DOHH2 (cell line): ENCODE data around the gene FAM181A.

Experiments
- H3F3A ChIP-seq: fragments of 200-600 bp; sonication (generic), shearing (Covaris generic); 2 replicates; pipeline ENCODE4 v1.6.0; 2016; ENCODE audit warnings: antibody characterized with exemption, mild to moderate bottlenecking; ENCODE audit not compliant: control insufficient read depth, insufficient read depth
- H3K27ac ChIP-seq: fragments of 200-600 bp; sonication (generic); 2 replicates; pipeline ENCODE4 v1.5.1; 2014; ENCODE audit warnings: low read depth, mild to moderate bottlenecking, low read length, moderate library complexity
- H3K27me3 ChIP-seq: fragments of 200-600 bp; sonication (generic); 2 replicates; pipeline ENCODE4 v1.6.1; 2014; ENCODE audit warnings: mild to moderate bottlenecking, low read length, mixed read lengths; ENCODE audit not compliant: control insufficient read depth
- H3K36me3 ChIP-seq: fragments of 200-600 bp; sonication (generic); 2 replicates; pipeline ENCODE4 v1.6.1; 2014; ENCODE audit warnings: mild to moderate bottlenecking, low read length, moderate library complexity, mixed read lengths; ENCODE audit not compliant: control insufficient read depth
- H3K4me1 ChIP-seq: fragments of 200-600 bp; sonication (generic); 2 replicates; pipeline ENCODE4 v1.6.1; 2014; ENCODE audit warnings: mild to moderate bottlenecking, low read length, mixed read lengths; ENCODE audit not compliant: control insufficient read depth
- H3K4me2 ChIP-seq: fragments of 200-600 bp; sonication (generic); 2 replicates; pipeline ENCODE4 v1.6.0; 2014; ENCODE audit warnings: mild to moderate bottlenecking, low read length, moderate library complexity
- H3K4me3 ChIP-seq: fragments of 200-600 bp; sonication (generic); 2 replicates; pipeline ENCODE4 v1.5.1; 2014; ENCODE audit warnings: mild to moderate bottlenecking, low read length, mixed read lengths
- H3K79me2 ChIP-seq: fragments of 200-600 bp; sonication (generic); 2 replicates; pipeline ENCODE4 v1.6.1; 2014; ENCODE audit warnings: mild to moderate bottlenecking, low read length, mixed read lengths; ENCODE audit not compliant: control insufficient read depth
- H3K9me2 ChIP-seq: fragments of 200-600 bp; sonication (generic); replicated peaks from 2 replicates; pipeline ENCODE4 v1.6.1; 2014; ENCODE audit warnings: mild to moderate bottlenecking, low read length, mixed read lengths; ENCODE audit not compliant: control insufficient read depth
- H3K9me3 ChIP-seq: fragments of 200-600 bp; sonication (generic); 2 replicates; pipeline ENCODE4 v1.6.1; 2014; ENCODE audit warnings: antibody characterized with exemption, low read length, mixed read lengths; ENCODE audit not compliant: control insufficient read depth, insufficient read depth
- H4K20me1 ChIP-seq: fragments of 200-600 bp; sonication (generic); 2 replicates; pipeline ENCODE4 v1.6.0; 2014; ENCODE audit warnings: low read depth, mild to moderate bottlenecking, antibody characterized with exemption, low read length, moderate library complexity; ENCODE audit not compliant: control insufficient read depth, insufficient read depth
- EZH2phosphoT487 ChIP-seq: fragments of 200-600 bp; sonication (generic); IDR thresholded peaks from 2 replicates; pipeline ENCODE4 v1.6.1; 2017; ENCODE audit warnings: borderline replicate concordance, mild to moderate bottlenecking, antibody characterized with exemption, low read length, moderate library complexity, mixed read lengths
- TF ChIP-seq, protein P1 (sequence below): fragments of 200-600 bp; sonication (generic); IDR thresholded peaks from one replicate; pipeline ENCODE4 v1.5.1; 2014; ENCODE audit warnings: antibody characterized with exemption, mild to moderate bottlenecking, low read depth, low read length; ENCODE audit not compliant: poor library complexity, severe bottlenecking

Gene FAM181A

DNA sequence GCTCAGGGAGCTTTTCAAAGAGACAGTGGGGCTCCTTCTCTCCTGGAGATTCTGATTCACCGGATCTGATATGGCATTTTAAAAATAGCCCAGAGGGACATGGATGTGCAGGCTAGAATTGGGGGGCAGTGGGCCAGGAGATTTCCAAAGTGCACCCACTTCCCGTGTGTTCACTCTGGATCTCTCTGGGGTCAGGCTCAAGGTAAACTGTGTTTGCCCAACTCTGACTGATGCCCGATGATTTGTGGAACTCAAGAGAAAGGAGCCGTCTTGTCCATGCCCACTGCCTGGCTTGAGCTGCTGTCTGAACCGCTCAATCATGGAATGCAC is 17.9 kb downstream of the FAM181A start:
- no peaks in the 10 kb centered on the region for H3K9me2 ChIP-seq
- H3K79me2 ChIP-seq, result no peaks in the 10 kb centered on the region
- no peak for TF ChIP-seq EZH2phosphoT487
- TF ChIP-seq, protein P1, sequence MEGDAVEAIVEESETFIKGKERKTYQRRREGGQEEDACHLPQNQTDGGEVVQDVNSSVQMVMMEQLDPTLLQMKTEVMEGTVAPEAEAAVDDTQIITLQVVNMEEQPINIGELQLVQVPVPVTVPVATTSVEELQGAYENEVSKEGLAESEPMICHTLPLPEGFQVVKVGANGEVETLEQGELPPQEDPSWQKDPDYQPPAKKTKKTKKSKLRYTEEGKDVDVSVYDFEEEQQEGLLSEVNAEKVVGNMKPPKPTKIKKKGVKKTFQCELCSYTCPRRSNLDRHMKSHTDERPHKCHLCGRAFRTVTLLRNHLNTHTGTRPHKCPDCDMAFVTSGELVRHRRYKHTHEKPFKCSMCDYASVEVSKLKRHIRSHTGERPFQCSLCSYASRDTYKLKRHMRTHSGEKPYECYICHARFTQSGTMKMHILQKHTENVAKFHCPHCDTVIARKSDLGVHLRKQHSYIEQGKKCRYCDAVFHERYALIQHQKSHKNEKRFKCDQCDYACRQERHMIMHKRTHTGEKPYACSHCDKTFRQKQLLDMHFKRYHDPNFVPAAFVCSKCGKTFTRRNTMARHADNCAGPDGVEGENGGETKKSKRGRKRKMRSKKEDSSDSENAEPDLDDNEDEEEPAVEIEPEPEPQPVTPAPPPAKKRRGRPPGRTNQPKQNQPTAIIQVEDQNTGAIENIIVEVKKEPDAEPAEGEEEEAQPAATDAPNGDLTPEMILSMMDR, result no peak
- H3K27me3 ChIP-seq, result no peaks in the 10 kb centered on the region
- H4K20me1 ChIP-seq, result no peaks in the 10 kb centered on the region
- no peak overlapping the region for H3K4me3 ChIP-seq
- peaks cover 10% of the 10 kb centered on the region for H3K36me3 ChIP-seq
- no peaks in the 10 kb centered on the region for H3F3A ChIP-seq
- no peak overlapping the region for H3K27ac ChIP-seq
- H3K4me1 ChIP-seq, result peaks cover 3% of the 10 kb centered on the region
- no peak overlapping the region for H3K4me2 ChIP-seq
- H3K9me3 ChIP-seq, result no peaks in the 10 kb centered on the region

GRCh38 chr14:93946104-93946503 is 19.0 kb downstream of the FAM181A start:
- Histone ChIP-seq H3K4me2 (no peak overlapping the region), H3F3A (no peaks in the 10 kb centered on the region), H3K79me2 (no peaks in the 10 kb centered on the region), H3K4me3 (no peak overlapping the region), H3K27me3 (no peaks in the 10 kb centered on the region), H3K36me3 (peaks cover 10% of the 10 kb centered on the region), H4K20me1 (no peaks in the 10 kb centered on the region), H3K9me3 (no peaks in the 10 kb centered on the region), H3K4me1 (no peaks in the 10 kb centered on the region), H3K9me2 (no peaks in the 10 kb centered on the region), H3K27ac (no peak overlapping the region)
- TF ChIP-seq EZH2phosphoT487, result no peak
- TF ChIP-seq, protein P1, result no peak

DNA sequence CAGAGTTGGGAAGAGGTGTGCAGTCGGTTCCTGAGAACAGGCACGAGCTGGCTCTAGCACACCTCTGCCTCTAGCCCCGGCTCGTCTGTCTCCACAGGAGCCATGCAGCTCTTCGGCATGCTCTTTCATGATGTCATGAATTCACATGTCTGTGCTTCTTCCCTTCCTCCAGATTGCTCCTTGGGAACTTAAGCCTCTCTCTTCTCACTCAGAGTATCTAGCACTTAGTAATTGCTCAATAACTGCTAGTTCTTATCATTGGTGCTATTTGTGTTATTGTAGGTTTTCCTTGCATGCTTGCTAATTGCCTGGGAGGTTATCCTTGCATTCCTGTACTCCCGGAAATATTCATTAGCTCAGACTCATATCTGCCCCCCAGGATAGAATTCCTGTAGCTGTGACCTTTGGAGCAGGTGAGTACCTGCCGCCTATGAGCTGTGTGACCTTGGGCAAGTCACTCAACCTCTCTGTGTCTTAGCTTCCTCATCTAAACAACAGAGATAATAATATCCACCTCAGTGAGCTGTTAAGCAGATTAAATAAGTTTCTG is 19.5 kb downstream of the FAM181A start:
- Histone ChIP-seq H3K4me2 (no peak overlapping the region), H4K20me1 (no peaks in the 10 kb centered on the region), H3K79me2 (no peaks in the 10 kb centered on the region), H3K4me1 (no peaks in the 10 kb centered on the region), H3K4me3 (no peak overlapping the region), H3K27ac (no peak overlapping the region), H3K9me3 (no peaks in the 10 kb centered on the region), H3K36me3 (peaks cover 10% of the 10 kb centered on the region), H3F3A (no peaks in the 10 kb centered on the region), H3K9me2 (no peaks in the 10 kb centered on the region), H3K27me3 (no peaks in the 10 kb centered on the region)
- TF ChIP-seq, protein P1, result no peak

DNA sequence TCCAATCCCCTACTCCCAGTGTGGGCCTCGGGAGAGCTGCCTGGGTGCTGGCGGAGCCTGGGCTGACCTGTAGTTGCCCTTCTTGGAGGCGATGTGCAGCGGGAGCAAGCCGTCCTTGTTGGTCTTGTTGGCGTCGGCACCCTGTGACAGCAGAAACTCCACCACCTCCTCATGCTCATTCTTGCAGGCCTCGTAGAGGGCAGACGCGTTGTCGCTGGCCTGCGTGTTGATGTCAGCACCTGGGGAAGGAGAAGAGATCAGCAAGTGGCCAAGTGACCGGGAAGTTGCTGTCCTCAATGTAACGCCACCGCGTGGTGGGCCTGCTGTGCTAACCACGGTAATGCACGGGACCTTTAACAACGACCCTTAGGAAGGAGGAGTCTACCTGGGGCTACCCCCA is 20.1 kb downstream of the FAM181A start:
- Histone ChIP-seq H3F3A (no peaks in the 10 kb centered on the region), H3K4me1 (no peaks in the 10 kb centered on the region), H3K36me3 (peaks cover 10% of the 10 kb centered on the region), H3K9me3 (no peaks in the 10 kb centered on the region), H3K9me2 (no peaks in the 10 kb centered on the region), H3K27me3 (no peaks in the 10 kb centered on the region), H3K4me3 (no peak overlapping the region), H3K4me2 (no peak overlapping the region), H3K79me2 (no peaks in the 10 kb centered on the region), H4K20me1 (no peaks in the 10 kb centered on the region), H3K27ac (no peak overlapping the region)
- no peak for TF ChIP-seq EZH2phosphoT487
- TF ChIP-seq, protein P1, result no peak
